GM12891 (cell line): ENCODE results near the gene MAST2.
A peak's percentile ranks its signal among the peaks of the same experiment; 100 is the strongest.
"Not testable (repeated sequence)": the region's sequence is repeated elsewhere in the genome, so short reads cannot be mapped to it uniquely, and the experiment has no call there.

Experiments
- DNase-seq: peaks from one replicate; pipeline ENCODE4 v3.0.0; 2011; ENCODE audit warnings: low spot score; ENCODE audit not compliant: insufficient read length
- FAIRE-seq: peaks from 2 replicates; lab custom pipeline; 2011; peaks lifted over from hg19 to GRCh38; lab: Jason Lieb, UNC
- PAX5 ChIP-seq: IDR thresholded peaks from 2 replicates; pipeline ENCODE4 v1.6.1; 2011; ENCODE audit warnings: low read length, moderate library complexity, mild to moderate bottlenecking; ENCODE audit not compliant: insufficient read depth, severe bottlenecking
- POLR2A ChIP-seq: IDR thresholded peaks from 2 replicates; pipeline ENCODE4 v1.6.1; 2011; ENCODE audit warnings: low read depth, low read length, control low read depth
- POLR2AphosphoS5 ChIP-seq: IDR thresholded peaks from 2 replicates; pipeline ENCODE4 v1.6.1; 2011; ENCODE audit warnings: low read depth, low read length, control low read depth
- POU2F2 ChIP-seq: IDR thresholded peaks from 2 replicates; pipeline ENCODE4 v1.6.1; 2011; ENCODE audit warnings: low read depth, mild to moderate bottlenecking, control low read depth, low read length, moderate library complexity
- SPI1 ChIP-seq: IDR thresholded peaks from 2 replicates; pipeline ENCODE4 v1.6.1; 2011; ENCODE audit warnings: low read depth, low read length, control low read depth
- TAF1 ChIP-seq: IDR thresholded peaks from 2 replicates; pipeline ENCODE4 v1.6.1; 2011; ENCODE audit warnings: low read depth, low read length, control low read depth

The MAST2 gene

GRCh38 chr1:45911634-45912033 is 108.2 kb downstream of the MAST2 start:
- DNase-seq, result no peak
- TF ChIP-seq SPI1 (no peak), TAF1 (no peak), POU2F2 (no peak), PAX5 (no peak), POLR2A (no peak), POLR2AphosphoS5 (no peak)
- FAIRE-seq, result no peak

GRCh38 chr1:45913183-45913683 is 109.8 kb downstream of the MAST2 start:
- FAIRE-seq, result no peak
- no peak for DNase-seq
- TF ChIP-seq TAF1, result no peak
- no peak for TF ChIP-seq POLR2AphosphoS5
- TF ChIP-seq POLR2A, result no peak
- TF ChIP-seq PAX5, result no peak
- TF ChIP-seq SPI1, result no peak
- no peak for TF ChIP-seq POU2F2

- DNase-seq (no peak), FAIRE-seq (no peak)
- TF ChIP-seq POU2F2, result no peak
- no peak for TF ChIP-seq TAF1
- TF ChIP-seq POLR2A, result no peak
- TF ChIP-seq PAX5, result no peak
- no peak for TF ChIP-seq POLR2AphosphoS5
- TF ChIP-seq SPI1, result no peak
Observed at GRCh38 chr1:45913731-45914501, 110.5 kb downstream of the MAST2 start.

GRCh38 chr1:45914836-45915235 is 111.4 kb downstream of the MAST2 start:
- TF ChIP-seq POLR2A (no peak), SPI1 (no peak), TAF1 (no peak), PAX5 (no peak), POLR2AphosphoS5 (no peak), POU2F2 (no peak)
- no peak for FAIRE-seq
- DNase-seq, result no peak

- no peak for DNase-seq
- TF ChIP-seq SPI1, result no peak
- TF ChIP-seq TAF1, result no peak
- TF ChIP-seq POLR2AphosphoS5, result no peak
- TF ChIP-seq POU2F2, result no peak
- no peak for TF ChIP-seq POLR2A
- no peak for TF ChIP-seq PAX5
- FAIRE-seq, result no peak
Observed at GRCh38 chr1:45922374-45922773, 119.0 kb downstream of the MAST2 start.

- no peak for FAIRE-seq
- no peak for TF ChIP-seq TAF1
- peak; percentile 32; the same call in 1 of the 2 replicates for TF ChIP-seq SPI1
- DNase-seq, result no peak
Observed at GRCh38 chr1:45922813-45923212, 119.4 kb downstream of the MAST2 start.

GRCh38 chr1:45923343-45923742 is 119.9 kb downstream of the MAST2 start:
- TF ChIP-seq TAF1, result no peak
- TF ChIP-seq SPI1, result no peak
- no peak for TF ChIP-seq POLR2AphosphoS5
- no peak for TF ChIP-seq POU2F2
- TF ChIP-seq POLR2A, result no peak
- TF ChIP-seq PAX5, result no peak
- FAIRE-seq (no peak), DNase-seq (no peak)

GRCh38 chr1:45924736-45925135 is 121.3 kb downstream of the MAST2 start:
- no peak for DNase-seq
- TF ChIP-seq POLR2AphosphoS5 (no peak), POU2F2 (no peak), SPI1 (no peak), PAX5 (no peak), POLR2A (no peak), TAF1 (no peak)
- no peak for FAIRE-seq

GRCh38 chr1:45925728-45926287 is 122.4 kb downstream of the MAST2 start:
- FAIRE-seq (peak; percentile 45), DNase-seq (no peak)
- TF ChIP-seq POU2F2 (no peak), PAX5 (no peak), SPI1 (no peak), POLR2A (no peak), POLR2AphosphoS5 (no peak), TAF1 (no peak)

GRCh38 chr1:45926330-45926729 is 122.9 kb downstream of the MAST2 start:
- TF ChIP-seq PAX5 (no peak), POLR2AphosphoS5 (no peak), POU2F2 (no peak)
- DNase-seq (no peak), FAIRE-seq (no peak)

- DNase-seq, FAIRE-seq: not testable (repeated sequence)
Observed at GRCh38 chr1:45927231-45927915, 124.0 kb downstream of the MAST2 start.
